HepG2 (cell line): Measurements from ENCODE around the gene CHN1. TPM values are rescaled to one million over a fixed set of nuclear protein-coding genes. Genes with fewer than 3 reads are reported as not detected.

Experiments
- CBFB ChIP-seq: sonication (generic); formaldehyde crosslinking; IDR thresholded peaks from 2 replicates; pipeline ENCODE4 v1.4.0; 2020; ENCODE audit warnings: missing genetic modification reagents
- CBX5 ChIP-seq: sonication (generic); formaldehyde crosslinking; IDR thresholded peaks from 2 replicates; pipeline ENCODE4 v1.4.0; 2020; ENCODE audit warnings: missing genetic modification reagents, borderline replicate concordance
- DNMT1 ChIP-seq: sonication (generic); formaldehyde crosslinking; IDR thresholded peaks from 2 replicates; pipeline ENCODE4 v1.5.1; 2020; ENCODE audit warnings: mild to moderate bottlenecking, missing genetic modification reagents
- JUNB ChIP-seq: sonication (generic); formaldehyde crosslinking; IDR thresholded peaks from 2 replicates; pipeline ENCODE4 v1.8.0; 2022; ENCODE audit warnings: missing genetic modification reagents, mild to moderate bottlenecking, borderline replicate concordance
- MYC ChIP-seq: sonication (generic); formaldehyde crosslinking; IDR thresholded peaks from 2 replicates; pipeline ENCODE4 v1.9.0; 2021; ENCODE audit warnings: missing genetic modification reagents, borderline replicate concordance
- NCOA1 ChIP-seq: sonication (generic); formaldehyde crosslinking; IDR thresholded peaks from 2 replicates; pipeline ENCODE4 v1.9.0; 2021; ENCODE audit warnings: missing genetic modification reagents
- NONO ChIP-seq, 2 experiments: fragments of 450-650 bp in 1 of 2; sonication (generic) in 1 of 2; formaldehyde crosslinking in 1 of 2; IDR thresholded peaks in 1 of 2; conservative IDR thresholded peaks in 1 of 2; 2 replicates each; pipeline versions ENCODE4 v1.6.1 to v1.8.0; 2017 to 2022; ENCODE audit warnings: mild to moderate bottlenecking in 1 of 2, missing genetic modification reagents in 1 of 2, moderate library complexity in 1 of 2
- PHF5A ChIP-seq: IDR thresholded peaks from one replicate; pipeline ENCODE4 v1.6.1; 2018; ENCODE audit warnings: low read depth, missing genetic modification reagents; ENCODE audit not compliant: unreplicated experiment
- POGZ ChIP-seq: sonication (generic); formaldehyde crosslinking; IDR thresholded peaks from 2 replicates; pipeline ENCODE4 v1.4.0; 2020; ENCODE audit warnings: mild to moderate bottlenecking, missing genetic modification reagents
- SIN3A ChIP-seq: IDR thresholded peaks from 2 replicates; pipeline ENCODE4 v1.6.1; 2011; ENCODE audit warnings: low read depth, mild to moderate bottlenecking, control low read depth, low read length, borderline replicate concordance
- STAT5B ChIP-seq: sonication (generic); formaldehyde crosslinking; IDR thresholded peaks from 2 replicates; pipeline ENCODE4 v1.4.0; 2020; ENCODE audit warnings: missing genetic modification reagents
- XBP1 ChIP-seq: sonication (generic); formaldehyde crosslinking; IDR thresholded peaks from 2 replicates; pipeline ENCODE4 v1.5.0; 2020; ENCODE audit warnings: missing genetic modification reagents
- ZEB1 ChIP-seq: IDR thresholded peaks from 2 replicates; pipeline ENCODE4 v1.6.1; 2012; ENCODE audit warnings: mild to moderate bottlenecking, low read depth, inconsistent platforms; ENCODE audit not compliant: insufficient replicate concordance
- ZNF558 ChIP-seq: sonication (generic); formaldehyde crosslinking; IDR thresholded peaks from 2 replicates; pipeline ENCODE4 v1.9.0; 2022; ENCODE audit warnings: mild to moderate bottlenecking, missing genetic modification reagents, borderline replicate concordance
- ZNF777 ChIP-seq: sonication (generic); formaldehyde crosslinking; IDR thresholded peaks from 2 replicates; pipeline ENCODE4 v1.4.0; 2020; ENCODE audit warnings: missing genetic modification reagents
- ZNF780A ChIP-seq: sonication (generic); formaldehyde crosslinking; IDR thresholded peaks from 2 replicates; pipeline ENCODE4 v1.8.0; 2022; ENCODE audit warnings: mild to moderate bottlenecking, missing genetic modification reagents, moderate library complexity
- polyA plus RNA-seq, 8 experiments: library from polyadenylated mRNA; depleted of rRNA in 3 of 8; stranded (reverse) in 7 of 8; unstranded in 1 of 8; fragments of >200 nt; fragmentation: Illumina TruSeq in 4 of 8; extraction: Trizol in 4 of 8; gene quantifications; 2 replicates each; pipeline versions ENCODE4 v1.2.1 to v1.2.3, GENCODE V29; 2011 to 2016; ENCODE audit warnings: low read depth in 4 of 8, missing spikeins in 1 of 8, mixed read lengths in 1 of 8; ENCODE audit not compliant: insufficient read depth in 1 of 8
- total RNA-seq, 5 experiments: library from RNA; depleted of rRNA; stranded (reverse); fragments of >200 nt; fragmentation: Illumina TruSeq; extraction: Trizol; gene quantifications; 2 replicates each; pipeline ENCODE4 v1.2.3, GENCODE V29; 2016; ENCODE audit warnings: low read depth in 1 of 5
- TF ChIP-seq, protein P1 (sequence below): IDR thresholded peaks from 2 replicates; pipeline ENCODE4 v1.6.1; 2016; ENCODE audit warnings: missing biosample characterization, missing genetic modification reagents, low read depth
- TF ChIP-seq, protein P2 (sequence below): sonication (generic); formaldehyde crosslinking; IDR thresholded peaks from 2 replicates; pipeline ENCODE4 v1.4.0; 2020; ENCODE audit warnings: mild to moderate bottlenecking, missing genetic modification reagents
- TF ChIP-seq, protein P3 (sequence below): IDR thresholded peaks from 2 replicates; pipeline ENCODE4 v1.6.1; 2012; ENCODE audit warnings: low read length, improper control_type of control experiment

Gene CHN1
- total and polyA plus RNA-seq, 2 of the 13 experiments (the other 11 are each of a cell fraction or from before 2014, with no cell fraction given), result 2.8 to 3.5 TPM

DNA sequence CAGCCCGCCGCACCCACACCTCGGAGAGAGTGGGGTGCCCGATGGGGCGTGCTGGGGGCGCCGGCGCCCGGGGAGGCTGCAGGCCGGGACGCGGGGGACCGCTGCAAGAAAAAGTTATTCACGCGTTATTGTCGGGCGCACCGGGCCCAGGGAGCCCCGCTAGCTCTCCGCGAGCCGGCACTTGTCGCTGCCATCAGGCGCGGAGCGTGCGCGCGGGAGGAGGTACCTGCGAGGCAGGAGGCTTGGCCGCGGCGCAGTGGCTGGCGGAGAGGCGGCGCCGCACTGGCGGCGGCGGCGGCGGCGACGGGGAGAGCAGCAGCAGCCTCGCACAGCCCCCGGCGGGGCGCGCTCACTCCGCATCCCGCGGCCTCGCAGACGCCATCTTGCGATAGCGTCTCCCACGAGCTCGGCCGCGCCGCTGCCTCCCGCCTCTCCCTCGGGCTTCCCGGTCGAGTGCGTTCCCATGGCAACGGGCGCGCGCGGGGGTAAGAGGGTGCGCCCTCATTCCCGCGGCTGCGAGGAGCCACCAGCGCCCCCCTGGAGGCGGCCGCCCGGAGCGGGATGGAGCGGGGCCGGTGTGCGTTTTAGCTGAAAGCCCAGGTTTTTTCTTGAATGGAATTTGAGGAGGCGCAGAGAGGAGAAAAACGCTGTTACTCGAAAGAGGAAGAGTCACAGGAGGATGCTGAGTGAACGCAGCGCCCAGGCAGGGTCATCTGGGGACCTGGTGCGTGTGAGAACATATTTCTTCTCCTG lies at the start of gene CHN1 (continued):
- TF ChIP-seq, protein P1, sequence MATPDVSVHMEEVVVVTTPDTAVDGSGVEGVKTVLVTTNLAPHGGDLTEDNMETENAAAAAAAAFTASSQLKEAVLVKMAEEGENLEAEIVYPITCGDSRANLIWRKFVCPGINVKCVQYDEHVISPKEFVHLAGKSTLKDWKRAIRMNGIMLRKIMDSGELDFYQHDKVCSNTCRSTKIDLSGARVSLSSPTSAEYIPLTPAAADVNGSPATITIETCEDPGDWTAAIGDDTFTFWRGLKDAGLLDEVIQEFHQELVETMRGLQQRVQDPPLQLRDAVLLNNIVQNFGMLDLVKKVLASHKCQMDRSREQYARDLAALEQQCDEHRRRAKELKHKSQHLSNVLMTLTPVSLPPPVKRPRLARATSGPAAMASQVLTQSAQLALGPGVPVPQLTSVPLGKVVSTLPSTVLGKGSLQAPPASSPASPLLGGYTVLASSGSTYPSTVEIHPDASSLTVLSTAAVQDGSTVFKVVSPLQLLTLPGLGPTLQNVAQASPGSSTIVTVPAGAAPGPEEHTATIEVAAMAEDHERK, result no peak
- TF ChIP-seq CBX5 (CRISPR knock-in tag), result no peak
- peak; percentile 67; the same call in 1 of the 2 replicates for TF ChIP-seq MYC (CRISPR knock-in tag)
- TF ChIP-seq DNMT1 (CRISPR knock-in tag), result peak; percentile 58; the same call in 1 of the 2 replicates
- no peak for TF ChIP-seq PHF5A (CRISPR knock-in tag)
- TF ChIP-seq STAT5B (CRISPR knock-in tag), result no peak
- TF ChIP-seq, protein P2, sequence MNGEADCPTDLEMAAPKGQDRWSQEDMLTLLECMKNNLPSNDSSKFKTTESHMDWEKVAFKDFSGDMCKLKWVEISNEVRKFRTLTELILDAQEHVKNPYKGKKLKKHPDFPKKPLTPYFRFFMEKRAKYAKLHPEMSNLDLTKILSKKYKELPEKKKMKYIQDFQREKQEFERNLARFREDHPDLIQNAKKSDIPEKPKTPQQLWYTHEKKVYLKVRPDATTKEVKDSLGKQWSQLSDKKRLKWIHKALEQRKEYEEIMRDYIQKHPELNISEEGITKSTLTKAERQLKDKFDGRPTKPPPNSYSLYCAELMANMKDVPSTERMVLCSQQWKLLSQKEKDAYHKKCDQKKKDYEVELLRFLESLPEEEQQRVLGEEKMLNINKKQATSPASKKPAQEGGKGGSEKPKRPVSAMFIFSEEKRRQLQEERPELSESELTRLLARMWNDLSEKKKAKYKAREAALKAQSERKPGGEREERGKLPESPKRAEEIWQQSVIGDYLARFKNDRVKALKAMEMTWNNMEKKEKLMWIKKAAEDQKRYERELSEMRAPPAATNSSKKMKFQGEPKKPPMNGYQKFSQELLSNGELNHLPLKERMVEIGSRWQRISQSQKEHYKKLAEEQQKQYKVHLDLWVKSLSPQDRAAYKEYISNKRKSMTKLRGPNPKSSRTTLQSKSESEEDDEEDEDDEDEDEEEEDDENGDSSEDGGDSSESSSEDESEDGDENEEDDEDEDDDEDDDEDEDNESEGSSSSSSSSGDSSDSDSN, result peak; percentile 83; the same call in 1 of the 2 replicates
- TF ChIP-seq ZNF780A, result no peak
- peak; percentile 88 for TF ChIP-seq ZNF777 (CRISPR knock-in tag)
- TF ChIP-seq NCOA1, result no peak
- TF ChIP-seq JUNB, result no peak
- TF ChIP-seq XBP1 (CRISPR knock-in tag), result no peak
- TF ChIP-seq CBFB (CRISPR knock-in tag), result no peak; the same call in 1 of the 2 replicates
- no peak for TF ChIP-seq POGZ (CRISPR knock-in tag)
- no peak for TF ChIP-seq ZNF558 (CRISPR knock-in tag)
- TF ChIP-seq ZEB1, result no peak
- TF ChIP-seq, protein P3, sequence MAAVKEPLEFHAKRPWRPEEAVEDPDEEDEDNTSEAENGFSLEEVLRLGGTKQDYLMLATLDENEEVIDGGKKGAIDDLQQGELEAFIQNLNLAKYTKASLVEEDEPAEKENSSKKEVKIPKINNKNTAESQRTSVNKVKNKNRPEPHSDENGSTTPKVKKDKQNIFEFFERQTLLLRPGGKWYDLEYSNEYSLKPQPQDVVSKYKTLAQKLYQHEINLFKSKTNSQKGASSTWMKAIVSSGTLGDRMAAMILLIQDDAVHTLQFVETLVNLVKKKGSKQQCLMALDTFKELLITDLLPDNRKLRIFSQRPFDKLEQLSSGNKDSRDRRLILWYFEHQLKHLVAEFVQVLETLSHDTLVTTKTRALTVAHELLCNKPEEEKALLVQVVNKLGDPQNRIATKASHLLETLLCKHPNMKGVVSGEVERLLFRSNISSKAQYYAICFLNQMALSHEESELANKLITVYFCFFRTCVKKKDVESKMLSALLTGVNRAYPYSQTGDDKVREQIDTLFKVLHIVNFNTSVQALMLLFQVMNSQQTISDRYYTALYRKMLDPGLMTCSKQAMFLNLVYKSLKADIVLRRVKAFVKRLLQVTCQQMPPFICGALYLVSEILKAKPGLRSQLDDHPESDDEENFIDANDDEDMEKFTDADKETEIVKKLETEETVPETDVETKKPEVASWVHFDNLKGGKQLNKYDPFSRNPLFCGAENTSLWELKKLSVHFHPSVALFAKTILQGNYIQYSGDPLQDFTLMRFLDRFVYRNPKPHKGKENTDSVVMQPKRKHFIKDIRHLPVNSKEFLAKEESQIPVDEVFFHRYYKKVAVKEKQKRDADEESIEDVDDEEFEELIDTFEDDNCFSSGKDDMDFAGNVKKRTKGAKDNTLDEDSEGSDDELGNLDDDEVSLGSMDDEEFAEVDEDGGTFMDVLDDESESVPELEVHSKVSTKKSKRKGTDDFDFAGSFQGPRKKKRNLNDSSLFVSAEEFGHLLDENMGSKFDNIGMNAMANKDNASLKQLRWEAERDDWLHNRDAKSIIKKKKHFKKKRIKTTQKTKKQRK, result no peak
- no peak for TF ChIP-seq NONO (IDR thresholded peaks at IDR 0.05)
- peak; percentile 64; the same call in 1 of the 2 replicates for TF ChIP-seq NONO (CRISPR knock-in tag; conservative IDR thresholded peaks at IDR 0.05)
- peak; percentile 68; the same call in 1 of the 2 replicates for TF ChIP-seq SIN3A
